NCI-H146 (cell line): Measurements from ENCODE around the gene SH3BGRL2.
"Not testable (repeated sequence)": the region's sequence is repeated elsewhere in the genome, so short reads cannot be mapped to it uniquely, and the experiment has no call there.

Experiments
- DNase-seq: peaks from one replicate; lab custom pipeline; 2025; lab: John Stamatoyannopoulos, UW

Gene SH3BGRL2

DNA sequence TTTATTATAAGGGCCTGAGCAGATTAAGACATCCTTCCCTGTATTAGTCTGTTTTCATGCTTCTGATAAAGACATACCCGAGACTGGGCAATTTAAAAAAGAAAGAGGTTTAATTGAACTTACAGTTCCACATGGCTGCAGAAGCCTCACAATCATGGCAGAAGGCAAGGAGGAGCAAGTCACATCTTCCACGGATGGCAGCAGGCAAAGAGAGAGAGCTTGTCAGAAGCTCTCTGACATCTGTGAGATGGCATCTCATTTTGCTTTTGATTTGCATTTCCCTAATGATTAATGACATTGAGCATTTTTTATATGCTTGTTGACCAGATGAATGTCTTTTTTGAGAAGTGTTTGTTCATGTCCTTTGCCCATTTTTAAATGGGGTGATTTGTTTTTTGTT lies 114.2 kb downstream of the SH3BGRL2 start:
- DNase-seq: not testable (repeated sequence)

DNA sequence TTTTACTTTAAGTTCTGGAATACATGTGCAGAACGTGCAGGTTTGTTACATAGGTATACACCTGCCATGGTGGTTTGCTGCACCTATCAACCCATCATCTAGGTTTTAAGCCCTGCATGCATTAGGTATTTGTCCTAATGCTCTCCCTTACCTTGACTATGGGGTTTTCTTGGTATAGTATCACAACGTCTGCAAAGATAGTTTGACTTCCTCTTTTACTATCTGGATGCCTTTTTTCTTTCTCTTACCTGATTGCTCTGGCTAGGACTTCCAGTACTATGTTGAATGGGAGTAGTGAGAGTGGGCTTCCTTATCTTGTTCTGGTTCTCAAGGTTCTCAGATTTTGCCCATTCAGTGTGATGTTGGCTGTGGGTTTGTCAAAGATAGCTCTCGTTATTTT lies 115.2 kb downstream of the SH3BGRL2 start:
- not testable (repeated sequence) for DNase-seq

DNA sequence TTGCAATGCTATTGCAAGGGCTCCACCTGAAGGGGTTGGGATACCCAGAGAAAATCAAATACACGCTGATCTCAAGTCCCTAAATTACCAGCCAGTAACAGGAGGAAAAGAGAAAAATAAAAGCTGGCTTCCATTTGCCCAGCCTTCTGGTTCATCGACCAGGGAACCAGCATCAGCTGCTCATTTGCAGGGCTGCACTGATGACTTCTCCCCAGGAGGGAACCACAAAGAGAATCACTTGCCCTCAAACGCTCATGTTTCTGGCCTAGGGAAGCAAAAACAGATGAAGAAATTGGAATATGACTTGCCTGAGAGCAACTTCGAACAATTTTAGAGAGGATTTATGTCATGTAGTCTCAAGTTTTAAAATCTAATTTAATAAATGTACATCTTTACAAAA lies 119.7 kb downstream of the SH3BGRL2 start:
- peak; percentile 81 for DNase-seq
